Panc1 (cell line): Measurements from ENCODE around the gene CDC42EP4. TPM values are rescaled to one million over a fixed set of nuclear protein-coding genes. Genes with fewer than 3 reads are reported as not detected.
A peak's percentile ranks its signal among the peaks of the same experiment; 100 is the strongest.

Experiments
- ATAC-seq: fragments of 200-7000 bp; cut with Tn5 transposase; 2 replicates; pipeline ENCODE4 v1.9.1; 2020; ENCODE audit warnings: mild to moderate bottlenecking, moderate library complexity
- BruUV-seq: library from RNA; stranded (reverse); fragments of 400-500 nt; replicated peaks from 2 replicates; lab custom pipeline; 2021; lab: Mats Ljungman, UMichigan
- CTCF ChIA-PET: fragments of 300-600 bp; sonication (Branson Sonifier 250); formaldehyde crosslinking; loops from one replicate; lab custom pipeline; 2022; ENCODE audit warnings: antibody characterized with exemption; lab: Charles Lee
- POLR2A ChIA-PET: fragments of 300-600 bp; sonication (Branson Sonifier 250); formaldehyde crosslinking; loops from one replicate; lab custom pipeline; 2022; ENCODE audit warnings: antibody characterized with exemption; lab: Charles Lee
- DNase-seq: peaks from one replicate; pipeline ENCODE4 v3.0.0-alpha.2; 2010; ENCODE audit warnings: low read depth, low spot score
- H3K27ac ChIP-seq: 2 replicates; pipeline ENCODE4 v1.5.1; 2011; ENCODE audit warnings: mild to moderate bottlenecking, low read length, inconsistent platforms
- H3K27me3 ChIP-seq: fragments of 200-500 bp; sonication (Bioruptor generic); 2 replicates; pipeline ENCODE4 v1.6.0; 2014; ENCODE audit warnings: low read length, inconsistent platforms; ENCODE audit not compliant: control insufficient read depth, insufficient read depth
- H3K36me3 ChIP-seq: fragments of 200-500 bp; sonication (Bioruptor generic); 2 replicates; pipeline ENCODE4 v1.5.1; 2014; ENCODE audit warnings: inconsistent platforms, mild to moderate bottlenecking, low read length, moderate library complexity; ENCODE audit not compliant: control insufficient read depth, insufficient read depth
- H3K4me1 ChIP-seq: 2 replicates; pipeline ENCODE4 v1.5.1; 2011; ENCODE audit warnings: inconsistent platforms, mild to moderate bottlenecking, low read length, moderate library complexity; ENCODE audit not compliant: control insufficient read depth, insufficient read depth
- H3K4me3 ChIP-seq, 2 experiments: 2 replicates each; pipeline ENCODE4 v1.5.1; 2011 to 2012; ENCODE audit warnings: low read depth in 2 of 2, low read length in 2 of 2, mild to moderate bottlenecking in 2 of 2, inconsistent platforms in 1 of 2, moderate library complexity in 1 of 2
- H3K9me3 ChIP-seq: fragments of 200-500 bp; sonication (Bioruptor generic); 2 replicates; pipeline ENCODE4 v1.5.1; 2014; ENCODE audit warnings: low read depth, mild to moderate bottlenecking, inconsistent platforms, low read length, moderate library complexity; ENCODE audit not compliant: control insufficient read depth, insufficient read depth
- CTCF ChIP-seq: fragments of 450-650 bp; IDR thresholded peaks from 2 replicates; pipeline ENCODE4 v1.5.1; 2017; ENCODE audit warnings: mild to moderate bottlenecking
- POLR2AphosphoS5 ChIP-seq: IDR thresholded peaks from 2 replicates; pipeline ENCODE4 v1.6.1; 2012; ENCODE audit warnings: mild to moderate bottlenecking, low read depth, low read length, moderate library complexity
- REST ChIP-seq, 2 experiments: IDR thresholded peaks; 2 replicates each; pipeline ENCODE4 v1.6.1; 2011 to 2012; ENCODE audit warnings: low read depth in 2 of 2, control low read depth in 1 of 2, low read length in 1 of 2, mild to moderate bottlenecking in 1 of 2, moderate library complexity in 1 of 2; ENCODE audit not compliant: insufficient read depth in 1 of 2
- SIN3A ChIP-seq: IDR thresholded peaks from 2 replicates; pipeline ENCODE4 v1.6.1; 2012; ENCODE audit warnings: low read depth, mild to moderate bottlenecking, low read length, moderate library complexity, borderline replicate concordance; ENCODE audit not compliant: insufficient read depth
- TCF7L2 ChIP-seq: IDR thresholded peaks from 2 replicates; pipeline ENCODE4 v1.6.1; 2011; ENCODE audit warnings: mild to moderate bottlenecking, low read depth, low read length, inconsistent platforms
- in situ Hi-C: cut with HindIII; loops from 2 replicates; pipeline ENCODE4 v1.10.0; 2016; ENCODE audit warnings: low sequenced_read_pairs, low pct_unique_long_range_greater_than_20kb
- intact Hi-C: fragments of 100-400 bp; cut with micrococcal nuclease; formaldehyde crosslinking; loops from one replicate; pipeline ENCODE4 v1.10.0; 2022; ENCODE audit not compliant: unreplicated experiment
- total RNA-seq: library from RNA; stranded (reverse); gene quantifications from one replicate; pipeline ENCODE4 v1.2.1, GENCODE V29; 2021; ENCODE audit not compliant: unreplicated experiment

Gene CDC42EP4
- total RNA-seq, 1 experiment from 2014 or later: 65.9 TPM

GRCh38 chr17:73278465-73279453 is 33.0 kb downstream of the CDC42EP4 start:
- DNase-seq: no peak
- Histone ChIP-seq H3K9me3 (no peaks in the 10 kb centered on the region), H3K27me3 (no peaks in the 10 kb centered on the region), H3K4me3 (no peak overlapping the region), H3K4me1 (peaks cover 7% of the 10 kb centered on the region; the same call in 1 of the 2 replicates), H3K36me3 (no peaks in the 10 kb centered on the region), H3K27ac (0 out of 2 replicates have a peak overlapping the region, but pooled peaks have one; percentile 17)
- 0 out of 2 replicates have a peak, but pooled peaks have one; percentile 40 for ATAC-seq
- ChIA-PET CTCF (no interaction called here), POLR2A (interaction anchor here (0.6 kb wide), 1 partner anchor 51 kb away, joined by 3 read pairs; no protein-coding TSS in a partner anchor)
- in situ Hi-C loops: no loop called here
- intact Hi-C loops: no loop called here
- BruUV-seq: no TSS peak
- TF ChIP-seq SIN3A (no peak), REST (IDR thresholded peaks at IDR 0.05; ENCODE audit: insufficient read depth in 1 of 2, low read depth in 2 of 2, low read length in 1 of 2) (no peak), POLR2AphosphoS5 (no peak), CTCF (no peak), TCF7L2 (no peak)

- Histone ChIP-seq H3K27me3 (no peaks in the 10 kb centered on the region), H3K4me1 (peaks cover 7% of the 10 kb centered on the region; the same call in 1 of the 2 replicates), H3K4me3 (no peak overlapping the region), H3K27ac (0 out of 2 replicates have a peak overlapping the region, but pooled peaks have one; percentile 17), H3K36me3 (no peaks in the 10 kb centered on the region), H3K9me3 (no peaks in the 10 kb centered on the region)
- CTCF ChIA-PET: no interaction called here
- ATAC-seq (no peak), DNase-seq (no peak)
- POLR2A ChIA-PET: no interaction called here
- no TSS peak for BruUV-seq
- in situ Hi-C loops (no loop called here), intact Hi-C loops (no loop called here)
- TF ChIP-seq CTCF (no peak), SIN3A (no peak), POLR2AphosphoS5 (no peak), REST (IDR thresholded peaks at IDR 0.05; ENCODE audit: insufficient read depth in 1 of 2, low read depth in 2 of 2, low read length in 1 of 2) (no peak), TCF7L2 (no peak)
Measured at GRCh38 chr17:73278049-73278464, 33.7 kb downstream of the CDC42EP4 start.
